HEK293 (cell line): ENCODE results near the gene PHF20.

ENCODE experiments used
- FEZF1 ChIP-seq: fragments of 450-650 bp; formaldehyde crosslinking; IDR thresholded peaks from 2 replicates; pipeline ENCODE4 v1.5.1; 2016; ENCODE audit warnings: missing biosample characterization, missing genetic modification characterization
- GLIS1 ChIP-seq: fragments of 450-650 bp; formaldehyde crosslinking; IDR thresholded peaks from 2 replicates; pipeline ENCODE4 v1.5.1; 2016; ENCODE audit warnings: missing biosample characterization, missing genetic modification characterization
- KLF16 ChIP-seq: fragments of 450-650 bp; formaldehyde crosslinking; IDR thresholded peaks from 2 replicates; pipeline ENCODE4 v1.5.1; 2017; ENCODE audit warnings: missing biosample characterization, missing genetic modification characterization
- KLF7 ChIP-seq: fragments of 450-650 bp; formaldehyde crosslinking; IDR thresholded peaks from 2 replicates; pipeline ENCODE4 v1.5.1; 2016; ENCODE audit warnings: missing biosample characterization, missing genetic modification characterization, borderline replicate concordance
- OVOL3 ChIP-seq: fragments of 450-650 bp; formaldehyde crosslinking; IDR thresholded peaks from 2 replicates; pipeline ENCODE4 v1.5.1; 2016; ENCODE audit warnings: missing biosample characterization, missing genetic modification characterization
- SP7 ChIP-seq: fragments of 450-650 bp; formaldehyde crosslinking; IDR thresholded peaks from 2 replicates; pipeline ENCODE4 v1.5.1; 2016; ENCODE audit warnings: missing biosample characterization, missing genetic modification characterization
- YY1 ChIP-seq: fragments of 450-650 bp; formaldehyde crosslinking; IDR thresholded peaks from 2 replicates; pipeline ENCODE4 v1.5.1; 2018; ENCODE audit warnings: missing biosample characterization, missing genetic modification characterization
- ZBTB17 ChIP-seq: fragments of 450-650 bp; formaldehyde crosslinking; IDR thresholded peaks from 2 replicates; pipeline ENCODE4 v1.5.1; 2016; ENCODE audit warnings: missing biosample characterization, missing genetic modification characterization
- ZBTB48 ChIP-seq: fragments of 450-650 bp; formaldehyde crosslinking; IDR thresholded peaks from 2 replicates; pipeline ENCODE4 v1.5.1; 2016; ENCODE audit warnings: missing biosample characterization, missing genetic modification characterization
- ZFHX2 ChIP-seq: fragments of 450-650 bp; formaldehyde crosslinking; conservative IDR thresholded peaks from 2 replicates; pipeline ENCODE4 v1.5.1; 2016; ENCODE audit warnings: missing biosample characterization, missing genetic modification characterization
- ZIC2 ChIP-seq: fragments of 450-650 bp; formaldehyde crosslinking; IDR thresholded peaks from 2 replicates; pipeline ENCODE4 v1.5.1; 2016; ENCODE audit warnings: missing biosample characterization, missing genetic modification characterization
- ZNF114 ChIP-seq: fragments of 450-650 bp; formaldehyde crosslinking; IDR thresholded peaks from 2 replicates; pipeline ENCODE4 v1.5.0; 2017; ENCODE audit warnings: missing biosample characterization, missing genetic modification characterization
- ZNF155 ChIP-seq: fragments of 450-650 bp; formaldehyde crosslinking; IDR thresholded peaks from 2 replicates; pipeline ENCODE4 v1.5.1; 2016; ENCODE audit warnings: missing biosample characterization, missing genetic modification characterization
- ZNF19 ChIP-seq: fragments of 450-650 bp; formaldehyde crosslinking; IDR thresholded peaks from 2 replicates; pipeline ENCODE4; 2016; ENCODE audit warnings: missing biosample characterization, missing genetic modification characterization, low read depth
- ZNF2 ChIP-seq: fragments of 450-650 bp; formaldehyde crosslinking; IDR thresholded peaks from 2 replicates; pipeline ENCODE4 v1.5.1; 2016; ENCODE audit warnings: missing biosample characterization, missing genetic modification characterization
- ZNF391 ChIP-seq: fragments of 450-650 bp; formaldehyde crosslinking; IDR thresholded peaks from 2 replicates; pipeline ENCODE4 v1.5.1; 2016; ENCODE audit warnings: low read depth, missing biosample characterization, missing genetic modification characterization, borderline replicate concordance
- ZNF394 ChIP-seq: fragments of 450-650 bp; formaldehyde crosslinking; IDR thresholded peaks from 2 replicates; pipeline ENCODE4 v1.5.1; 2016; ENCODE audit warnings: missing biosample characterization, missing genetic modification characterization, mild to moderate bottlenecking, moderate library complexity, borderline replicate concordance
- ZNF416 ChIP-seq: fragments of 450-650 bp; formaldehyde crosslinking; IDR thresholded peaks from 2 replicates; pipeline ENCODE4 v1.5.1; 2016; ENCODE audit warnings: missing biosample characterization, missing genetic modification characterization
- ZNF423 ChIP-seq: fragments of 450-650 bp; formaldehyde crosslinking; IDR thresholded peaks from 2 replicates; pipeline ENCODE4 v1.5.1; 2016; ENCODE audit warnings: missing biosample characterization, missing genetic modification characterization
- ZNF600 ChIP-seq: fragments of 450-650 bp; formaldehyde crosslinking; IDR thresholded peaks from 2 replicates; pipeline ENCODE4 v1.5.1; 2016; ENCODE audit warnings: missing biosample characterization, missing genetic modification characterization
- ZNF626 ChIP-seq: fragments of 450-650 bp; sonication (Bioruptor Pico); formaldehyde crosslinking; IDR thresholded peaks from 2 replicates; pipeline ENCODE4 v1.5.1; 2018; ENCODE audit warnings: missing biosample characterization, missing genetic modification characterization, inconsistent platforms
- ZNF654 ChIP-seq: fragments of 450-650 bp; formaldehyde crosslinking; IDR thresholded peaks from 2 replicates; pipeline ENCODE4 v1.5.1; 2016; ENCODE audit warnings: low read depth, missing biosample characterization, missing genetic modification characterization
- ZNF76 ChIP-seq: fragments of 450-650 bp; formaldehyde crosslinking; IDR thresholded peaks from 2 replicates; pipeline ENCODE4; 2016; ENCODE audit warnings: low read depth, missing biosample characterization, missing genetic modification characterization, borderline replicate concordance
- TF ChIP-seq, protein P1 (sequence below): fragments of 450-650 bp; formaldehyde crosslinking; IDR thresholded peaks from 2 replicates; pipeline ENCODE4 v1.5.1; 2016; ENCODE audit warnings: missing biosample characterization, missing genetic modification characterization
- TF ChIP-seq, protein P2 (sequence below): fragments of 450-650 bp; formaldehyde crosslinking; IDR thresholded peaks from 2 replicates; pipeline ENCODE4 v1.5.1; 2016; ENCODE audit warnings: missing biosample characterization, missing genetic modification characterization
- TF ChIP-seq, protein P3 (sequence below): fragments of 450-650 bp; formaldehyde crosslinking; IDR thresholded peaks from 2 replicates; pipeline ENCODE4 v1.5.1; 2016; ENCODE audit warnings: missing biosample characterization, missing genetic modification characterization
- TF ChIP-seq, protein P4 (sequence below): sonication (generic); formaldehyde crosslinking; IDR thresholded peaks from 2 replicates; pipeline ENCODE4 v1.8.1; 2022; ENCODE audit warnings: mild to moderate bottlenecking, moderate library complexity, missing genetic modification reagents
- TF ChIP-seq, protein P5 (sequence below): fragments of 450-650 bp; IDR thresholded peaks from 2 replicates; pipeline ENCODE4 v1.5.1; 2018; ENCODE audit warnings: missing biosample characterization, mild to moderate bottlenecking, missing genetic modification characterization
- TF ChIP-seq, protein P6 (sequence below): fragments of 450-650 bp; formaldehyde crosslinking; IDR thresholded peaks from 2 replicates; pipeline ENCODE4 v1.5.1; 2016; ENCODE audit warnings: missing biosample characterization, missing genetic modification characterization

PHF20 gene

DNA sequence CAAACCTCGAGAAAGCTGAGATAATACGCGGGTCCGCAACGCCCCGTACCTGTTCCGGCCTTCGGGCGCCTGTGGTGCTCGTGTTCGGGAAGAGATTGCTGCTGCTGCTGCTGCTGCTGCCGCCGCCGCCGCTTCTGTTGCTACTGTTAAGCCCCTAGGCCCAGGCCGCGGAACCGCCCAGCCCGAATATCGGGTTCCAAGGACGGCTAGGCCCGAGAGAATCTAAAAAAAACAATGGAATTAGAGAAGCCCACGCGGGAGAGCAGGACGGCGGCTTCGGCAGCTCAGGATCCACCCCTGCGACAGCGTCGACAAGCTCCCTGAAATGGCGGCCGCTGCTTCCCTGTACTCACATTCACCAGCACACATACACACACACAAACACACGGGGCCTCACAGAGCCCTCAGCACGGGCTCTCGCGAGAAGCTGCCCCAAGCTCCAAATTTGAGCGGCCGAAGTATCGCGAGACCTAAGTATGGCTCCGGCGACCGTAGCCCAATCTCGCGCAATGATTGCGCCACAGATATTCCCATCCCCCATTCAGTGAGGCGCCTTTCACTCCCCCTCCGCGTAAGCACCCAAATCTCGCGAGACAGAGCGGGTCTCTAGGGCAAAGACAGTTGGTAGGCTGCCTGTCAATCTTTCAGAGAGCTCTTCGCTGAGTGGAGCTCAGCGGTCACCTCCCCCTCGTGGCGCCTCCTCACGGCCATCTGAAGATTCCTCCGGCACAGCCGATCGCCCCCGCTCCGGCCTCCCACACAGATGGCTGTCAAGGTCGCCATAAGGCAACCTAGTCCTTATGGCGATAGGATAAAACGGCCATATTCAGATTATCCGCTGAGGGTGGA lies 29.7 kb upstream of the PHF20 start, which contains the start of gene RBM39 (continued):
- TF ChIP-seq ZFHX2: peak; percentile 97
- 0 out of 2 replicates have a peak, but pooled peaks have one; percentile 20 for TF ChIP-seq ZBTB48 (tag by site-specific recombination)
- TF ChIP-seq ZNF654 (tag by site-specific recombination): no peak
- TF ChIP-seq KLF7 (tag by site-specific recombination): peak; percentile 79
- TF ChIP-seq ZNF155: no peak
- TF ChIP-seq, protein P1, sequence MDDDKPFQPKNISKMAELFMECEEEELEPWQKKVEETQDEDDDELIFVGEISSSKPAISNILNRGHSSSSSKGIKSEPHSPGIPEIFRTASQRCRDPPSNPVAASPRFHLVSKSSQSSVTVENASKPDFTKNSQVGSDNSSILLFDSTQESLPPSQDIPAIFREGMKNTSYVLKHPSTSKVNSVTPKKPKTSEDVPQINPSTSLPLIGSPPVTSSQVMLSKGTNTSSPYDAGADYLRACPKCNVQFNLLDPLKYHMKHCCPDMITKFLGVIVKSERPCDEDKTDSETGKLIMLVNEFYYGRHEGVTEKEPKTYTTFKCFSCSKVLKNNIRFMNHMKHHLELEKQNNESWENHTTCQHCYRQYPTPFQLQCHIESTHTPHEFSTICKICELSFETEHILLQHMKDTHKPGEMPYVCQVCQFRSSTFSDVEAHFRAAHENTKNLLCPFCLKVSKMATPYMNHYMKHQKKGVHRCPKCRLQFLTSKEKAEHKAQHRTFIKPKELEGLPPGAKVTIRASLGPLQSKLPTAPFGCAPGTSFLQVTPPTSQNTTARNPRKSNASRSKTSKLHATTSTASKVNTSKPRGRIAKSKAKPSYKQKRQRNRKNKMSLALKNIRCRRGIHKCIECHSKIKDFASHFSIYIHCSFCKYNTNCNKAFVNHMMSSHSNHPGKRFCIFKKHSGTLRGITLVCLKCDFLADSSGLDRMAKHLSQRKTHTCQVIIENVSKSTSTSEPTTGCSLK (tag by site-specific recombination): no peak
- TF ChIP-seq OVOL3 (tag by site-specific recombination): peak; percentile 14; the same call in 1 of the 2 replicates
- TF ChIP-seq ZBTB17: peak; percentile 93
- no peak for TF ChIP-seq ZNF19 (tag by site-specific recombination)
- TF ChIP-seq, protein P2, sequence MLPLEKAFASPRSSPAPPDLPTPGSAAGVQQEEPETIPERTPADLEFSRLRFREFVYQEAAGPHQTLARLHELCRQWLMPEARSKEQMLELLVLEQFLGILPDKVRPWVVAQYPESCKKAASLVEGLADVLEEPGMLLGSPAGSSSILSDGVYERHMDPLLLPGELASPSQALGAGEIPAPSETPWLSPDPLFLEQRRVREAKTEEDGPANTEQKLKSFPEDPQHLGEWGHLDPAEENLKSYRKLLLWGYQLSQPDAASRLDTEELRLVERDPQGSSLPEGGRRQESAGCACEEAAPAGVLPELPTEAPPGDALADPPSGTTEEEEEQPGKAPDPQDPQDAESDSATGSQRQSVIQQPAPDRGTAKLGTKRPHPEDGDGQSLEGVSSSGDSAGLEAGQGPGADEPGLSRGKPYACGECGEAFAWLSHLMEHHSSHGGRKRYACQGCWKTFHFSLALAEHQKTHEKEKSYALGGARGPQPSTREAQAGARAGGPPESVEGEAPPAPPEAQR (tag by site-specific recombination): peak; percentile 82; the same call in 1 of the 2 replicates
- TF ChIP-seq KLF16 (tag by site-specific recombination): peak; percentile 99
- TF ChIP-seq, protein P3, sequence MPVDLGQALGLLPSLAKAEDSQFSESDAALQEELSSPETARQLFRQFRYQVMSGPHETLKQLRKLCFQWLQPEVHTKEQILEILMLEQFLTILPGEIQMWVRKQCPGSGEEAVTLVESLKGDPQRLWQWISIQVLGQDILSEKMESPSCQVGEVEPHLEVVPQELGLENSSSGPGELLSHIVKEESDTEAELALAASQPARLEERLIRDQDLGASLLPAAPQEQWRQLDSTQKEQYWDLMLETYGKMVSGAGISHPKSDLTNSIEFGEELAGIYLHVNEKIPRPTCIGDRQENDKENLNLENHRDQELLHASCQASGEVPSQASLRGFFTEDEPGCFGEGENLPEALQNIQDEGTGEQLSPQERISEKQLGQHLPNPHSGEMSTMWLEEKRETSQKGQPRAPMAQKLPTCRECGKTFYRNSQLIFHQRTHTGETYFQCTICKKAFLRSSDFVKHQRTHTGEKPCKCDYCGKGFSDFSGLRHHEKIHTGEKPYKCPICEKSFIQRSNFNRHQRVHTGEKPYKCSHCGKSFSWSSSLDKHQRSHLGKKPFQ (tag by site-specific recombination): 0 out of 2 replicates have a peak, but pooled peaks have one; percentile 32
- peak; percentile 78 for TF ChIP-seq ZNF2 (tag by site-specific recombination)
- peak; percentile 88 for TF ChIP-seq GLIS1 (tag by site-specific recombination)
- no peak; the same call in 1 of the 2 replicates for TF ChIP-seq ZNF391 (tag by site-specific recombination)
- TF ChIP-seq YY1 (tag by site-specific recombination): peak; percentile 91
- TF ChIP-seq, protein P4, sequence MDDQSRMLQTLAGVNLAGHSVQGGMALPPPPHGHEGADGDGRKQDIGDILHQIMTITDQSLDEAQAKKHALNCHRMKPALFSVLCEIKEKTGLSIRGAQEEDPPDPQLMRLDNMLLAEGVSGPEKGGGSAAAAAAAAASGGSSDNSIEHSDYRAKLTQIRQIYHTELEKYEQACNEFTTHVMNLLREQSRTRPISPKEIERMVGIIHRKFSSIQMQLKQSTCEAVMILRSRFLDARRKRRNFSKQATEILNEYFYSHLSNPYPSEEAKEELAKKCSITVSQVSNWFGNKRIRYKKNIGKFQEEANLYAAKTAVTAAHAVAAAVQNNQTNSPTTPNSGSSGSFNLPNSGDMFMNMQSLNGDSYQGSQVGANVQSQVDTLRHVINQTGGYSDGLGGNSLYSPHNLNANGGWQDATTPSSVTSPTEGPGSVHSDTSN (CRISPR knock-in tag): peak; percentile 96
- peak; percentile 95 for TF ChIP-seq SP7 (tag by site-specific recombination)
- TF ChIP-seq, protein P5, sequence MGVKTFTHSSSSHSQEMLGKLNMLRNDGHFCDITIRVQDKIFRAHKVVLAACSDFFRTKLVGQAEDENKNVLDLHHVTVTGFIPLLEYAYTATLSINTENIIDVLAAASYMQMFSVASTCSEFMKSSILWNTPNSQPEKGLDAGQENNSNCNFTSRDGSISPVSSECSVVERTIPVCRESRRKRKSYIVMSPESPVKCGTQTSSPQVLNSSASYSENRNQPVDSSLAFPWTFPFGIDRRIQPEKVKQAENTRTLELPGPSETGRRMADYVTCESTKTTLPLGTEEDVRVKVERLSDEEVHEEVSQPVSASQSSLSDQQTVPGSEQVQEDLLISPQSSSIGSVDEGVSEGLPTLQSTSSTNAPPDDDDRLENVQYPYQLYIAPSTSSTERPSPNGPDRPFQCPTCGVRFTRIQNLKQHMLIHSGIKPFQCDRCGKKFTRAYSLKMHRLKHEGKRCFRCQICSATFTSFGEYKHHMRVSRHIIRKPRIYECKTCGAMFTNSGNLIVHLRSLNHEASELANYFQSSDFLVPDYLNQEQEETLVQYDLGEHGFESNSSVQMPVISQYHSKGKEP: 0 out of 2 replicates have a peak, but pooled peaks have one; percentile 2
- TF ChIP-seq ZNF626: no peak
- TF ChIP-seq ZIC2: peak; percentile 40; the same call in 1 of the 2 replicates
- no peak for TF ChIP-seq ZNF416
- TF ChIP-seq ZNF394 (tag by site-specific recombination): peak; percentile 72
- TF ChIP-seq ZNF423 (tag by site-specific recombination): no peak
- TF ChIP-seq, protein P6, sequence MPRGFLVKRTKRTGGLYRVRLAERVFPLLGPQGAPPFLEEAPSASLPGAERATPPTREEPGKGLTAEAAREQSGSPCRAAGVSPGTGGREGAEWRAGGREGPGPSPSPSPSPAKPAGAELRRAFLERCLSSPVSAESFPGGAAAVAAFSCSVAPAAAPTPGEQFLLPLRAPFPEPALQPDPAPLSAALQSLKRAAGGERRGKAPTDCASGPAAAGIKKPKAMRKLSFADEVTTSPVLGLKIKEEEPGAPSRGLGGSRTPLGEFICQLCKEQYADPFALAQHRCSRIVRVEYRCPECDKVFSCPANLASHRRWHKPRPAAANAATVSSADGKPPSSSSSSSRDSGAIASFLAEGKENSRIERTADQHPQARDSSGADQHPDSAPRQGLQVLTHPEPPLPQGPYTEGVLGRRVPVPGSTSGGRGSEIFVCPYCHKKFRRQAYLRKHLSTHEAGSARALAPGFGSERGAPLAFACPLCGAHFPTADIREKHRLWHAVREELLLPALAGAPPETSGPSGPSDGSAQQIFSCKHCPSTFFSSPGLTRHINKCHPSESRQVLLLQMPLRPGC (tag by site-specific recombination): peak; percentile 70
- peak; percentile 86 for TF ChIP-seq ZNF76 (tag by site-specific recombination)
- no peak for TF ChIP-seq ZNF114 (tag by site-specific recombination)
- TF ChIP-seq FEZF1: peak; percentile 44; the same call in 1 of the 2 replicates
- 0 out of 2 replicates have a peak, but pooled peaks have one; percentile 11 for TF ChIP-seq ZNF600 (tag by site-specific recombination)
